Measurements from ENCODE around the gene GLT8D1. TPM values are rescaled to one million over a fixed set of nuclear protein-coding genes. Genes with fewer than 3 reads are reported as not detected.

The GLT8D1 gene
- total and polyA plus RNA-seq, 2 of the 13 experiments (the other 11 are each of a cell fraction or from before 2014, with no cell fraction given) = 110 to 121 TPM

DNA sequence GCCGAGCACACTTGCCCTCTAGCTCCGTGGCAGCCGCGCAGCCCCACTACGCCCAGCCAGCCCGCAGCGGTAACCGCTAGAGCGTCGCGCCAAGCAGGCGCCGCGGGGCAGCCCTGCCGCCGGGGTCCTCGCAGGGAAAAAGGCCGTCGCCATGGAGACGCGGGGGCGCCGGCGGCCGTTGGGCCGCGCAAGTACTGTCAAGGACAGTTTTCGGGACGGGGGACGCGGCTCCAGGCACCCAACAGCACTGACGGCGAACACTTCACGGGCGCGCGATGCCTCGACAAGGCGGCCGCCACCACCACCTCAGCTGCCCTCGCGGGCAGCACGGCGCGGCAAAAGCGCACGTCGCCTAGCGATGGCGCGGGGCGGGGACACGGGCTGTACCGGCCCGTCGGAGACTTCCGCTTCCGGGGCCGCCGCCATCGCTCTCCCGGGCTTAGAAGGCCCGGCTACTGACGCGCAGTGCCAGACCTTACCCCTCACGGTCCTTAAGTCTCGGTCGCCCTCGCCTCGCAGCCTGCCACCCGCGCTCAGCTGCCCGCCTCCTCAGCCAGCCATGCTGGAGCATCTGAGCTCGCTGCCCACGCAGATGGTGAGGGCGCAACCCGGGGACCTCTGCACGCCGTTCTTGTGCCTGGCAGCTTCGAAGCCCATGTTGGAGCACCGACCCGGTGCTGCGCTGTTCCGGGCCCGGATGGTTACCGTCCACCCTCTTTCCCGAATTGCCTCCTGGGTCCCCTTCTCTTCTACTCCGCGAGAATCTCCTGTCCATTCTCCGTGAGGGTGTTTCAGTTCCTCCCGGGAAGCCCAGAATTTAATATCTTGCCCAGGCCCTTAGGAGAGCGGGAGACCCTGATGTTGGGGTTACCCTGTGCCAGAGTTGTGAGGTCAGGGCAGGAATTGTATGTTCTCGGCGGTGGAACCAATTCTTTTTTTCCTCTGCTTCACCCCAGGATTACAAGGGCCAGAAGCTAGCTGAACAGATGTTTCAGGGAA is at the start of gene GLT8D1, which contains the start of gene SPCS1 (continued):
- TF ChIP-seq, protein P1, sequence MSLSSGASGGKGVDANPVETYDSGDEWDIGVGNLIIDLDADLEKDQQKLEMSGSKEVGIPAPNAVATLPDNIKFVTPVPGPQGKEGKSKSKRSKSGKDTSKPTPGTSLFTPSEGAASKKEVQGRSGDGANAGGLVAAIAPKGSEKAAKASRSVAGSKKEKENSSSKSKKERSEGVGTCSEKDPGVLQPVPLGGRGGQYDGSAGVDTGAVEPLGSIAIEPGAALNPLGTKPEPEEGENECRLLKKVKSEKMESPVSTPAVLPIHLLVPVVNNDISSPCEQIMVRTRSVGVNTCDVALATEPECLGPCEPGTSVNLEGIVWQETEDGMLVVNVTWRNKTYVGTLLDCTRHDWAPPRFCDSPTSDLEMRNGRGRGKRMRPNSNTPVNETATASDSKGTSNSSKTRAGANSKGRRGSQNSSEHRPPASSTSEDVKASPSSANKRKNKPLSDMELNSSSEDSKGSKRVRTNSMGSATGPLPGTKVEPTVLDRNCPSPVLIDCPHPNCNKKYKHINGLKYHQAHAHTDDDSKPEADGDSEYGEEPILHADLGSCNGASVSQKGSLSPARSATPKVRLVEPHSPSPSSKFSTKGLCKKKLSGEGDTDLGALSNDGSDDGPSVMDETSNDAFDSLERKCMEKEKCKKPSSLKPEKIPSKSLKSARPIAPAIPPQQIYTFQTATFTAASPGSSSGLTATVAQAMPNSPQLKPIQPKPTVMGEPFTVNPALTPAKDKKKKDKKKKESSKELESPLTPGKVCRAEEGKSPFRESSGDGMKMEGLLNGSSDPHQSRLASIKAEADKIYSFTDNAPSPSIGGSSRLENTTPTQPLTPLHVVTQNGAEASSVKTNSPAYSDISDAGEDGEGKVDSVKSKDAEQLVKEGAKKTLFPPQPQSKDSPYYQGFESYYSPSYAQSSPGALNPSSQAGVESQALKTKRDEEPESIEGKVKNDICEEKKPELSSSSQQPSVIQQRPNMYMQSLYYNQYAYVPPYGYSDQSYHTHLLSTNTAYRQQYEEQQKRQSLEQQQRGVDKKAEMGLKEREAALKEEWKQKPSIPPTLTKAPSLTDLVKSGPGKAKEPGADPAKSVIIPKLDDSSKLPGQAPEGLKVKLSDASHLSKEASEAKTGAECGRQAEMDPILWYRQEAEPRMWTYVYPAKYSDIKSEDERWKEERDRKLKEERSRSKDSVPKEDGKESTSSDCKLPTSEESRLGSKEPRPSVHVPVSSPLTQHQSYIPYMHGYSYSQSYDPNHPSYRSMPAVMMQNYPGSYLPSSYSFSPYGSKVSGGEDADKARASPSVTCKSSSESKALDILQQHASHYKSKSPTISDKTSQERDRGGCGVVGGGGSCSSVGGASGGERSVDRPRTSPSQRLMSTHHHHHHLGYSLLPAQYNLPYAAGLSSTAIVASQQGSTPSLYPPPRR (CRISPR knock-in tag; IDR thresholded peaks at IDR 0.05; ENCODE audit: borderline replicate concordance) = 0 out of 2 replicates have a peak, but pooled peaks have one; percentile 47
- TF ChIP-seq ZNF24 (IDR thresholded peaks at IDR 0.05) (no peak), THAP11 (CRISPR knock-in tag; IDR thresholded peaks at IDR 0.05) (peak; percentile 88), AGO2 (optimal IDR thresholded peaks at IDR 0.05; ENCODE audit: low read depth, low read length) (no peak), ZNF644 (CRISPR knock-in tag; IDR thresholded peaks at IDR 0.05; ENCODE audit: low read depth) (no peak), SRF (IDR thresholded peaks at IDR 0.05; ENCODE audit: low read depth, low read length) (no peak), ZBTB8A (CRISPR knock-in tag; IDR thresholded peaks at IDR 0.05; ENCODE audit: borderline replicate concordance, low read depth) (no peak), ZBTB21 (CRISPR knock-in tag; IDR thresholded peaks at IDR 0.05) (no peak), RXRB (CRISPR knock-in tag; IDR thresholded peaks at IDR 0.05; ENCODE audit: borderline replicate concordance) (peak; percentile 53; the same call in 1 of the 2 replicates)
- TF ChIP-seq, protein P2, sequence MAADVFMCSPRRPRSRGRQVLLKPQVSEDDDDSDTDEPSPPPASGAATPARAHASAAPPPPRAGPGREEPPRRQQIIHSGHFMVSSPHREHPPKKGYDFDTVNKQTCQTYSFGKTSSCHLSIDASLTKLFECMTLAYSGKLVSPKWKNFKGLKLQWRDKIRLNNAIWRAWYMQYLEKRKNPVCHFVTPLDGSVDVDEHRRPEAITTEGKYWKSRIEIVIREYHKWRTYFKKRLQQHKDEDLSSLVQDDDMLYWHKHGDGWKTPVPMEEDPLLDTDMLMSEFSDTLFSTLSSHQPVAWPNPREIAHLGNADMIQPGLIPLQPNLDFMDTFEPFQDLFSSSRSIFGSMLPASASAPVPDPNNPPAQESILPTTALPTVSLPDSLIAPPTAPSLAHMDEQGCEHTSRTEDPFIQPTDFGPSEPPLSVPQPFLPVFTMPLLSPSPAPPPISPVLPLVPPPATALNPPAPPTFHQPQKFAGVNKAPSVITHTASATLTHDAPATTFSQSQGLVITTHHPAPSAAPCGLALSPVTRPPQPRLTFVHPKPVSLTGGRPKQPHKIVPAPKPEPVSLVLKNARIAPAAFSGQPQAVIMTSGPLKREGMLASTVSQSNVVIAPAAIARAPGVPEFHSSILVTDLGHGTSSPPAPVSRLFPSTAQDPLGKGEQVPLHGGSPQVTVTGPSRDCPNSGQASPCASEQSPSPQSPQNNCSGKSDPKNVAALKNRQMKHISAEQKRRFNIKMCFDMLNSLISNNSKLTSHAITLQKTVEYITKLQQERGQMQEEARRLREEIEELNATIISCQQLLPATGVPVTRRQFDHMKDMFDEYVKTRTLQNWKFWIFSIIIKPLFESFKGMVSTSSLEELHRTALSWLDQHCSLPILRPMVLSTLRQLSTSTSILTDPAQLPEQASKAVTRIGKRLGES (CRISPR knock-in tag; IDR thresholded peaks at IDR 0.05; ENCODE audit: borderline replicate concordance) = no peak
- TF ChIP-seq, protein P3, sequence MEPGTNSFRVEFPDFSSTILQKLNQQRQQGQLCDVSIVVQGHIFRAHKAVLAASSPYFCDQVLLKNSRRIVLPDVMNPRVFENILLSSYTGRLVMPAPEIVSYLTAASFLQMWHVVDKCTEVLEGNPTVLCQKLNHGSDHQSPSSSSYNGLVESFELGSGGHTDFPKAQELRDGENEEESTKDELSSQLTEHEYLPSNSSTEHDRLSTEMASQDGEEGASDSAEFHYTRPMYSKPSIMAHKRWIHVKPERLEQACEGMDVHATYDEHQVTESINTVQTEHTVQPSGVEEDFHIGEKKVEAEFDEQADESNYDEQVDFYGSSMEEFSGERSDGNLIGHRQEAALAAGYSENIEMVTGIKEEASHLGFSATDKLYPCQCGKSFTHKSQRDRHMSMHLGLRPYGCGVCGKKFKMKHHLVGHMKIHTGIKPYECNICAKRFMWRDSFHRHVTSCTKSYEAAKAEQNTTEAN (CRISPR knock-in tag; conservative IDR thresholded peaks at IDR 0.05) = no peak; the same call in 1 of the 2 replicates
- TF ChIP-seq, protein P4, sequence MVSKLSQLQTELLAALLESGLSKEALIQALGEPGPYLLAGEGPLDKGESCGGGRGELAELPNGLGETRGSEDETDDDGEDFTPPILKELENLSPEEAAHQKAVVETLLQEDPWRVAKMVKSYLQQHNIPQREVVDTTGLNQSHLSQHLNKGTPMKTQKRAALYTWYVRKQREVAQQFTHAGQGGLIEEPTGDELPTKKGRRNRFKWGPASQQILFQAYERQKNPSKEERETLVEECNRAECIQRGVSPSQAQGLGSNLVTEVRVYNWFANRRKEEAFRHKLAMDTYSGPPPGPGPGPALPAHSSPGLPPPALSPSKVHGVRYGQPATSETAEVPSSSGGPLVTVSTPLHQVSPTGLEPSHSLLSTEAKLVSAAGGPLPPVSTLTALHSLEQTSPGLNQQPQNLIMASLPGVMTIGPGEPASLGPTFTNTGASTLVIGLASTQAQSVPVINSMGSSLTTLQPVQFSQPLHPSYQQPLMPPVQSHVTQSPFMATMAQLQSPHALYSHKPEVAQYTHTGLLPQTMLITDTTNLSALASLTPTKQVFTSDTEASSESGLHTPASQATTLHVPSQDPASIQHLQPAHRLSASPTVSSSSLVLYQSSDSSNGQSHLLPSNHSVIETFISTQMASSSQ (IDR thresholded peaks at IDR 0.05; ENCODE audit: low read depth) = no peak
- TF ChIP-seq, protein P4 (CRISPR knock-in tag; IDR thresholded peaks at IDR 0.05; ENCODE audit: borderline replicate concordance) = no peak

Measured in HepG2 (cell line).